SK-N-SH (cell line): ENCODE data around the gene ZFYVE19.

Experiments used
- CHD2 ChIP-seq: fragments of 150-350 bp; IDR thresholded peaks from 2 replicates; pipeline ENCODE4 v1.6.1; 2018; ENCODE audit warnings: low read length; ENCODE audit not compliant: partially characterized antibody
- EP300 ChIP-seq, 2 experiments: IDR thresholded peaks; 2 replicates each; pipeline versions ENCODE4 v1.4.0 to v1.6.1; 2012; ENCODE audit warnings: borderline replicate concordance in 1 of 2, low read depth in 1 of 2, low read length in 1 of 2
- EZH2phosphoT487 ChIP-seq: fragments of 200-600 bp; sonication (generic); IDR thresholded peaks from 2 replicates; pipeline ENCODE4 v1.6.1; 2017; ENCODE audit warnings: low read depth, mixed run types, mild to moderate bottlenecking, antibody characterized with exemption, moderate library complexity, borderline replicate concordance
- GATA2 ChIP-seq: sonication (generic); formaldehyde crosslinking; IDR thresholded peaks from 2 replicates; pipeline ENCODE4 v1.5.0; 2020; ENCODE audit warnings: mild to moderate bottlenecking, missing genetic modification reagents
- JUND ChIP-seq: IDR thresholded peaks from 2 replicates; pipeline ENCODE4 v1.4.0; 2012
- TCF12 ChIP-seq: IDR thresholded peaks from 2 replicates; pipeline ENCODE4 v1.4.0; 2012
- TF ChIP-seq, protein P1 (sequence below): fragments of 200-600 bp; sonication (generic); IDR thresholded peaks from 2 replicates; pipeline ENCODE4 v1.6.1; 2017; ENCODE audit warnings: antibody characterized with exemption, mild to moderate bottlenecking, moderate library complexity
- TF ChIP-seq, protein P2 (sequence below): IDR thresholded peaks from 2 replicates; pipeline ENCODE4 v1.4.0; 2012; ENCODE audit warnings: low read depth
- TF ChIP-seq, protein P3 (sequence below): fragments of 150-350 bp; IDR thresholded peaks from 2 replicates; pipeline ENCODE4 v1.6.1; 2017; ENCODE audit warnings: antibody characterized with exemption, low read length, low read depth, borderline replicate concordance

DNA sequence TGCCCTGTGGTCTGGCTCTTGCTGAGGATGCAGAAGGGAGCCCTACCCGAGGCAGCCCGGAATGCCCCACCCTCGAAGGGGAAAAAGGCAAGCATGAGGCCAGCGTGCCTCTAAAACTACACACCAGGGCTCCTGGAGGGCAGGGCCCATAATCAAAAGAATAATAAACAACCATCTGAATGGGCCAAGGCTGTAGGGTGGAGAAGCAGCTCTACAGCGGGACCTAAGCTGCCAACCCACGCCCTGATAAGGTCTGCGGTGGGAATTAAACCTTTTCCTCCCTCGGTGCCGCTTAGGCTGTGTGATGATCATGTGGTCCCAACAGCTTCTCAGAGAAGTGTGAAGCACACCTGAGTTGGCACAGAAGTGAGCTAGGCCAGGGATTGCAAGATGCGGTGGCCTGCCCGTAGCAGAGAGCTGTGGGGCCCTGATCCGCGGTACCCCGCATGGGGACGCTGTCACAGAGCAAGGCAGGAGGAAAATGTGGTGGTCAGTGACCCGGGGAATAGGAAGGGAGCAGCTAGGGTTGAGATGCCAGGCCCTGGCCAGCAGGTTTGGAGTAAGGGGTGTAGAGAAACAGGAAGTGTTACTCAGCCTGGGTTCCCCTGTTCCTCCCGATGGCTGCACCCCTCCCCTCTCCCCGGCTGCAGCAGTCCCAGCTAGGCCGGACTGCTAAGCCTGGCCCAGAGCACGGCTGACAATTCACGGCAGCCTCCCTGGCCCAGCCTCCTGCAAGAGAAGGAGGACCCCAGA is 38.2 kb upstream of the ZFYVE19 start:
- no peak for TF ChIP-seq GATA2 (CRISPR knock-in tag)
- TF ChIP-seq, protein P1, sequence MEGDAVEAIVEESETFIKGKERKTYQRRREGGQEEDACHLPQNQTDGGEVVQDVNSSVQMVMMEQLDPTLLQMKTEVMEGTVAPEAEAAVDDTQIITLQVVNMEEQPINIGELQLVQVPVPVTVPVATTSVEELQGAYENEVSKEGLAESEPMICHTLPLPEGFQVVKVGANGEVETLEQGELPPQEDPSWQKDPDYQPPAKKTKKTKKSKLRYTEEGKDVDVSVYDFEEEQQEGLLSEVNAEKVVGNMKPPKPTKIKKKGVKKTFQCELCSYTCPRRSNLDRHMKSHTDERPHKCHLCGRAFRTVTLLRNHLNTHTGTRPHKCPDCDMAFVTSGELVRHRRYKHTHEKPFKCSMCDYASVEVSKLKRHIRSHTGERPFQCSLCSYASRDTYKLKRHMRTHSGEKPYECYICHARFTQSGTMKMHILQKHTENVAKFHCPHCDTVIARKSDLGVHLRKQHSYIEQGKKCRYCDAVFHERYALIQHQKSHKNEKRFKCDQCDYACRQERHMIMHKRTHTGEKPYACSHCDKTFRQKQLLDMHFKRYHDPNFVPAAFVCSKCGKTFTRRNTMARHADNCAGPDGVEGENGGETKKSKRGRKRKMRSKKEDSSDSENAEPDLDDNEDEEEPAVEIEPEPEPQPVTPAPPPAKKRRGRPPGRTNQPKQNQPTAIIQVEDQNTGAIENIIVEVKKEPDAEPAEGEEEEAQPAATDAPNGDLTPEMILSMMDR: no peak
- TF ChIP-seq EZH2phosphoT487: no peak
- TF ChIP-seq EP300 (IDR thresholded peaks at IDR 0.05; ENCODE audit: borderline replicate concordance in 1 of 2, low read depth in 1 of 2, low read length in 1 of 2): no peak
- TF ChIP-seq TCF12: no peak
- TF ChIP-seq, protein P2, sequence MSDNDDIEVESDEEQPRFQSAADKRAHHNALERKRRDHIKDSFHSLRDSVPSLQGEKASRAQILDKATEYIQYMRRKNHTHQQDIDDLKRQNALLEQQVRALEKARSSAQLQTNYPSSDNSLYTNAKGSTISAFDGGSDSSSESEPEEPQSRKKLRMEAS: no peak
- no peak for TF ChIP-seq JUND
- TF ChIP-seq, protein P3, sequence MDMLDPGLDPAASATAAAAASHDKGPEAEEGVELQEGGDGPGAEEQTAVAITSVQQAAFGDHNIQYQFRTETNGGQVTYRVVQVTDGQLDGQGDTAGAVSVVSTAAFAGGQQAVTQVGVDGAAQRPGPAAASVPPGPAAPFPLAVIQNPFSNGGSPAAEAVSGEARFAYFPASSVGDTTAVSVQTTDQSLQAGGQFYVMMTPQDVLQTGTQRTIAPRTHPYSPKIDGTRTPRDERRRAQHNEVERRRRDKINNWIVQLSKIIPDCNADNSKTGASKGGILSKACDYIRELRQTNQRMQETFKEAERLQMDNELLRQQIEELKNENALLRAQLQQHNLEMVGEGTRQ: no peak
- no peak for TF ChIP-seq CHD2
